ENCODE measurements around the gene FGD4. TPM values are rescaled to one million over a fixed set of nuclear protein-coding genes. Genes with fewer than 3 reads are reported as not detected.

Gene FGD4
- total and polyA plus RNA-seq, 2 donors (not counting 3 experiments of a cell fraction or from before 2014, with no cell fraction given), result 6.6 to 44.7 TPM

DNA sequence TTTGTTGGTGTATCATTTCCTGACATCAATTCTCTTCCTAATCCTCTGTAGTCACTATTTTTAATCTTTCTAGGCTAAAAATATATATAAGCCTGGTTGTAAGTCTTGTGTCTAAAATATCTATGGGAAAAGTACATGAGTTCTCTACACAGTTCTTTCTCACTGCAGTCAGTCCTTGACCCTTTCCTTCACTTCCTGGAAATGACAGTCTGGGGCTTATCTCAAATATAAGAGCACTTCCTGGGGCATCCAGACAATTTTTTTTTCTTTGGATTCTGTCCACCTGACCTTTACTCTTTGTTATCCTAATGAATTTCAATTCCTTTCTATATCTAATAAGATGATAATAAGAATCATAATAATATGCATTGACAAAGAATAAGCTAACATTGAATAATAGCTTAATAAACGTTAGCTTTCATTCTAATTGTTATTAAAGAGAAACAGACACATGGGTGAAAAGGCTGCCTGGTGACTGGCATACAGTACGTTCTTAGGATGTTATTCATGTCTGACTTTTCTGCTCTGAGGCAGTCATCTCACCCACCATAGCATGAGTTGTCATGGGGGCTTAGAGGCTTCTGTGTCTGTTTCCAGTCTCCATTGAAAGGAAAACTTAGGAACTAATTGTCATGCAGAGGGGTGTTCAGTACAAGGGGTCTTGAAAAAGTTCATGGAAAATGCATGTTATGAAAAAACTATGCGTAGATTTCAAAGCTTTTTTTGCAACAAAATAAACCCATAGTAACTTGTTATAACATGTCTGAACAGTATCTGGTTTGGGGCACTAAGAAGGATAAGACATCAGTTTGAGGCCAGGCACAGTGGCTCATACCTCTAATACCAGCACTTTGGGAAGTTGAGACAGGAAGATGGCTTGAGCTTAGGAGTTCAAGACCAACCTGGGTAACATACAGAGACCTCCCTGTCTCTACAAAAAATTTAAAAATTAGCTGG is 213.6 kb downstream of the FGD4 start:
- no peaks in the 10 kb centered on the region for H4K20me1 ChIP-seq (replicated peaks; ENCODE audit: control insufficient read depth, extremely low read depth, insufficient read depth, low read length)
- FAIRE-seq, result peak; percentile 21
- no peak overlapping the region for H3K4me3 ChIP-seq (replicated peaks in 1 of 3; ENCODE audit: insufficient read depth in 1 of 3, low read depth in 1 of 3, low read length in 3 of 3)
- no peaks in the 10 kb centered on the region for H3K9me1 ChIP-seq (replicated peaks; ENCODE audit: control insufficient read depth, extremely low read depth, insufficient read depth, low read length)
- H3K9me3 ChIP-seq (replicated peaks; ENCODE audit: control insufficient read depth, insufficient read depth, low read length), result no peaks in the 10 kb centered on the region
- H2AFZ ChIP-seq (ENCODE audit: low read depth, low read length), result no peak overlapping the region
- H3K27me3 ChIP-seq (ENCODE audit: control insufficient read depth in 2 of 2, insufficient read depth in 2 of 2, low read length in 2 of 2), result no peaks in the 10 kb centered on the region
- peaks cover 15 to 30% of the 10 kb centered on the region in 2 experiments for H3K36me3 ChIP-seq (ENCODE audit: control insufficient read depth in 2 of 2, extremely low read depth in 1 of 2, insufficient read depth in 2 of 2, low read length in 2 of 2)
- H3K9ac ChIP-seq (replicated peaks; ENCODE audit: extremely low read depth, insufficient read depth, low read length), result no peak overlapping the region
- BruUV-seq (replicated peaks), result no TSS peak
- H3K79me2 ChIP-seq (ENCODE audit: control insufficient read depth, insufficient read depth, low read length), result no peaks in the 10 kb centered on the region
- H3K27ac ChIP-seq (ENCODE audit: insufficient read depth, low read depth, low read length), result peak overlapping the region; percentile 68
- peak overlapping the region; percentile 63 for H3K4me2 ChIP-seq (ENCODE audit: insufficient read depth, low read length)
- dilution Hi-C loops (cut with MboI; ENCODE audit: extremely low pct_ligation_motif_present, low sequenced_read_pairs), result no loop called here
- ChIA-PET POLR2A (no interaction called here), CTCF (interaction anchor here (1.4 to 1.6 kb wide), 2 partner anchors 8 to 79 kb away, joined by 3 to 4 read pairs; no protein-coding TSS in a partner anchor)
- H3K4me1 ChIP-seq (ENCODE audit: control insufficient read depth, extremely low read depth, insufficient read depth, low read length), result peaks cover 16% of the 10 kb centered on the region
- DNase-seq (ENCODE audit: low read depth, low spot score), result peak; percentile 50
- TF ChIP-seq FOS (IDR thresholded peaks at IDR 0.05; ENCODE audit: borderline replicate concordance, insufficient read depth, low read length) (peak; percentile 6), JUN (IDR thresholded peaks at IDR 0.05; ENCODE audit: borderline replicate concordance, insufficient read depth, insufficient read length, low read depth) (no peak), POLR2A (IDR thresholded peaks at IDR 0.05; ENCODE audit: low read depth, low read length) (no peak), EZH2 (IDR thresholded peaks at IDR 0.05; ENCODE audit: borderline replicate concordance, low read depth, low read length, severe bottlenecking) (no peak), POLR2AphosphoS5 (IDR thresholded peaks at IDR 0.05; ENCODE audit: insufficient read depth, low read depth, low read length) (no peak), MYC (IDR thresholded peaks at IDR 0.05; ENCODE audit: low read depth, low read length) (no peak), GATA2 (IDR thresholded peaks at IDR 0.05; ENCODE audit: insufficient read depth, insufficient read length, low read depth, low read length) (peak; percentile 60)
- TF ChIP-seq, protein P1, sequence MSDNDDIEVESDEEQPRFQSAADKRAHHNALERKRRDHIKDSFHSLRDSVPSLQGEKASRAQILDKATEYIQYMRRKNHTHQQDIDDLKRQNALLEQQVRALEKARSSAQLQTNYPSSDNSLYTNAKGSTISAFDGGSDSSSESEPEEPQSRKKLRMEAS (IDR thresholded peaks at IDR 0.05; ENCODE audit: insufficient read depth, insufficient read length), result no peak
- TF ChIP-seq, protein P2, sequence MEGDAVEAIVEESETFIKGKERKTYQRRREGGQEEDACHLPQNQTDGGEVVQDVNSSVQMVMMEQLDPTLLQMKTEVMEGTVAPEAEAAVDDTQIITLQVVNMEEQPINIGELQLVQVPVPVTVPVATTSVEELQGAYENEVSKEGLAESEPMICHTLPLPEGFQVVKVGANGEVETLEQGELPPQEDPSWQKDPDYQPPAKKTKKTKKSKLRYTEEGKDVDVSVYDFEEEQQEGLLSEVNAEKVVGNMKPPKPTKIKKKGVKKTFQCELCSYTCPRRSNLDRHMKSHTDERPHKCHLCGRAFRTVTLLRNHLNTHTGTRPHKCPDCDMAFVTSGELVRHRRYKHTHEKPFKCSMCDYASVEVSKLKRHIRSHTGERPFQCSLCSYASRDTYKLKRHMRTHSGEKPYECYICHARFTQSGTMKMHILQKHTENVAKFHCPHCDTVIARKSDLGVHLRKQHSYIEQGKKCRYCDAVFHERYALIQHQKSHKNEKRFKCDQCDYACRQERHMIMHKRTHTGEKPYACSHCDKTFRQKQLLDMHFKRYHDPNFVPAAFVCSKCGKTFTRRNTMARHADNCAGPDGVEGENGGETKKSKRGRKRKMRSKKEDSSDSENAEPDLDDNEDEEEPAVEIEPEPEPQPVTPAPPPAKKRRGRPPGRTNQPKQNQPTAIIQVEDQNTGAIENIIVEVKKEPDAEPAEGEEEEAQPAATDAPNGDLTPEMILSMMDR (IDR thresholded peaks at IDR 0.05; ENCODE audit: extremely low read depth in 1 of 2, insufficient read depth in 1 of 2, low read depth in 1 of 2, low read length in 2 of 2), result no peak
- intact Hi-C loops (cut with micrococcal nuclease), result loop anchor here (2.0 kb wide), 1 partner anchor 158 kb away; no protein-coding TSS in a partner anchor

Measured in endothelial cell of umbilical vein (primary cell).